Measurements from ENCODE around the gene ROBO1.
A peak's percentile ranks its signal among the peaks of the same experiment; 100 is the strongest.
"Not testable (repeated sequence)": the region's sequence is repeated elsewhere in the genome, so short reads cannot be mapped to it uniquely, and the experiment has no call there.

Gene ROBO1

DNA sequence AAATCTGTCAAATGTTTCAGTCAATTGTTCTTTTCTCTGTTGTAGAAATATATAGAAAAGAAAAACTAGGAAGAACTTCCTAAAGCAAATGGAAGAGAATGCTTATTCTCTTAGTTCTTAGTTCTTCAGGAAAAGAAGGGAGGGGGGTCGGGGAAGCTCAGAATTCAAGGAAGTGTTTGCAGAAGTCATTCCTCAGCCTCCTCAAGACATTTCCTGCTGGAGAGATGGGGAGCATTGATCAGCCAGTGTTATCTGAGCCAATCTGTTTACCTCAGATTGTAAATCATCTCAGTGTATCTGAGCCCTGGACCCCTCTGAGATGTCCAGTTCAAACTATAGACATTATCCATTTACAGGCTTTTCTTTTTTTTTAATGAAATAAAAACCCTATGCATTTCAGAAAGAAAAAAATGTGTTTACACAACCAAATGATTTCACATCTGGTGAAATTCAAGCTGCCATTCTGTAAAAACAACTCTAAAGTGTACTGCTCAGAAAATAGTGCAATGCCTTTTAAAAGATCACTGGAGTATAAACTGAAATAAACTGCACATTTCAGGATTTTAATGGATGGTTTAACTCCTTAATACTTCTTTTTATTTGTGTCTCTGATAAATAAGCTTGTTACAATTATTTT lies 460.7 kb downstream of the ROBO1 start:
- DNase-seq (ENCODE audit: low spot score) = no peak

DNA sequence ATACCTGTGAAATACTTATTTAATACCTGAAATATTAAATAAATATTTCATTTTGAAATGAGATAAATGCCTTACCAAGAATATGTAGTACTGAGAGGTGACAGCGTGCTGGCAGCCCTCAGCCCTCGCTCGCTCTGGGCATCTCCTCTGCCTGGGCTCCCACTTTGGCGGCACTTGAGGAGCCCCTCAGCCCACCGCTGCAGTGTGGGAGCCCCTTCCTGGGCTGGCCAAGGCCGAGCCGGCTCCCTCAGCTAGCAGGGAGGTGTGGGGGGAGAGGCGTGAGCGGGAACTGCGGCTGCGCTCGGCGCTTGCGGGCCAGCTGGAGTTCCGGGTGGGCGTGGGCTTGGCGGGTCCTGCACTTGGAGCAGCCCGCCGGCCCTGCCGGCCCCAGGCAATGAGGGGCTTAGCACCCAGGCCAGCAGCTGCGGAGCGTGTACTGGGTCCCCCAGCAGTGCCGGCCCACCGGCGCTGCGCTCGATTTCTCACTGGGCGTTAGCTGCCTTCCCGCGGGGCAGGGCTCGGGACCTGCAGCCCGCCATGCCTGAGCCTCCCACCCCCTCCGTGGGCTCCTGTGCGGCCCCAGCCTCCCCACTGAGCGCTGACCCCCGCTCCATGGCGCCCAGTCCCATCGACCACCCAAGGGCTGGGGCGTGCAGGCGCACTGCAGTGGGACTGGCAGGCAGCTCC lies 467.7 kb downstream of the ROBO1 start:
- DNase-seq (ENCODE audit: low spot score) = not testable (repeated sequence)

DNA sequence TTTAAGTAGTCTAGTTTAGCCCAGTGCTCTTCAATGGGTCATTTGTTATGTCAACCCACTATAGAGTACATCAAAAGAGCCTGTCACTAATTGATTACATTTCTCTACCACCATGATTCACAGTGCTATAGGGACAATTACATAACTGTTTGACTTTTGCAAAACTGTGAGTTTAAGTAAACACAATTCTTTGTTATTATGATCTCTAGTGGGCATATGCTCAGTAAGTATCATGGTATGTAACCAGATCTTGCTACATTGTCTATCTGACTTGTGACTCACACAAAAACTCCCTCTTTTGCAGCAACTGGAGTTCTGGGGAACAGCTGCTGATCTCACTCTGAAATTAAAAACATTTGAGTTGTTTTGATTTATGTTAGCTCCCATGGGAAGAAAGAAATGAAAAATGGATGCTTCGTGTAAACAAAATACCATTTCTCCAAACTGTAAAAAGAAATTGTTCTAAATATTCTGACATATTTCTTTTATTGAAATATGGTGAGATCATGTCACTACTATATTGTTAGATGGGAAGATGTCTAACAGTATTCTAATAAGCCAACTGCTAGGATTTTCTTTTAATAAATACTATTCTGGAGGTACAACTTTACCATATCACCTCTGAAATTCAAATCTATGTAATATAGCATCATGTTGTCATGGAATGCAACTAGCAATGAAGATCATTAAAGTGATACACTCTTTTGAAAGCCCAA lies 470.4 kb downstream of the ROBO1 start:
- no peak for DNase-seq (ENCODE audit: low spot score)

DNA sequence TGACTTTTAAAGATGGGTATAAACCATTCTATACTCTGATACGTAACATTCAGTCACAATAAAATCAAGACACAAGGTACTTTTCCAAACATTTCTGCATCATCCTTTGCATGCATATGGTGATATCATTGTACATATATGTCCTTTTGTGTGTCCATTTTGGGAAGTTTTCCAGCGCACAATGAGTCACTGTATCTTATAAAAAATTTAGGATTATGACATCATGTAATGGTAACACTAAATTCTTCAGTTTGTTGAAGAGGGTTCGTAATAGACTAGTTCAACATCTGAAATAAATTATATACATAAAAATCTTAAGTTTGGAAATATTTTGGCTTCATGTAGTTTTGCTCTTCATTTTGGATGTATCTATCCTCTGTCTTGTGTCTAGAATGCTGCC lies 480.9 kb downstream of the ROBO1 start:
- no peak for DNase-seq (ENCODE audit: low spot score)

DNA sequence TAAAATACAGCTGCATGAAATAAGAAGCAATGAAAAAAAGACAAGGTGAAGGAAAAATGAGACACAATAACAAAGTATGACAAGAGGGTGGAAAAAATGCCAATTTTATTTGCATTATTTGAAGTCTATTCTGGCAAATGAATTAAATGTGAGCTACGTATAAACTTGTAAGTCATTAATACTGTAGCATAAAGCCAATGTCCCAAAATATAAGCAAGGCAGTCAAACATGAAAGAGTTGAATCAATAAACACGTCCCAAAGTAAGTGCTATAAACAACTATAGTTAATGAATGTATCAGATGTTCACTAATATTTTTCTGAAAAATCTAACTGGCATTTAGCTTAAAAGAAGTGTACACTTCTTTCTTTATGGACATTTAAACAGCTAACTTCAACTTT lies 481.9 kb downstream of the ROBO1 start:
- no peak for DNase-seq (ENCODE audit: low spot score)

DNA sequence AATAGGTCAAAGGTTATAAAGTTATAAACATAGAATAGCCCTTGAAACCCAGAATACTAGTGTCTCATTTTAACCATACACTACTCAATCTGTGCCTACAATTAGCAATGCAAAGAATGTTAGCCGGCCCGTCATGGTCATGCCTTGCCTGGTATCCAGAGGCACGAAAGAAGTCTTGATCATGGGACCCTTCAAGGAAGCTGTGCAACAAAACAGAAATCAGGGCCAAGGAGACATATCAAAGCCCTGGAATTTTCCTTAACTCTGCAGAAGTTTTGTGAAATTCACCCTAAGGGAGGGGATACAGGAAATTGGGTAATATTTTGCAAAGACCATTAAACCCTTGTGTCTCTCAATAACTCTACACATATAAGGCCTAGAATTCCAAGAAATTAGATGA lies 482.4 kb downstream of the ROBO1 start:
- DNase-seq (ENCODE audit: low spot score) = peak; percentile 55

DNA sequence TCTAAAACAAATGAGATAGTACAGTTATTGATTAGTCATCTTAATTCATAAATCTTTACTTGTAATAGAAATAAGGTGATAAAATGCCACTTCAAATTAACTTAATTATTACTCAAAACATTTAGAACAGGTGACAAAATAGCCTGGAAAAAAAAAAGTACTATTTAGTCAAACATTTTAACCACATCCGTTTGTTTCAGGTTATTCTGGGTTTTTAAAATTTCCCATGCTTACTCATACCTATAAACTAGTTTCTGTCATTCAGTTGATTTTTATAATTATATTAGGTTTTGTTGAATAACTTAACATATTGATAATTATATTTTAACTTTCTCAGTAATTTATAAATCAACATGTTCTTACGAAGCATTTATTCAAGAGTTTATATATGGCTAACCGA lies 483.0 kb downstream of the ROBO1 start:
- DNase-seq (ENCODE audit: low spot score) = no peak

DNA sequence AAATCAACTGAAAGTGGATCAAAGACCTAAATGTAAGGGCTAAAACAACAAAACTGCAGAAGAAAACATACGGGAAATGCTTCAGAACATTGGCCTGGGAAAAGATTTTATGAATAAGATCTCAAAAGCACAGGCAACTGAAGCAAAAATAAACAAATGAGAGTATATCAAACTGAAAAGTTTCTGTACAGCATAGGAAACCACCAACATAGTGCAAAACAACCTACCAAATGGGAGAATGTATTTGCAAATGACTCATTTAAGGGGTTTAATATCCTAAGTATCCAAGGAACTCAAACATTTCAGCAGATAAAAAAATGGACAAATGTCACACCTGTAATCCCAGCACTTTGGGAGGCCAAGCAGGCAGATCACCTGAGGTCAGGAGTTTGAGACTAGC lies 489.1 kb downstream of the ROBO1 start:
- no peak for DNase-seq (ENCODE audit: low spot score)

DNA sequence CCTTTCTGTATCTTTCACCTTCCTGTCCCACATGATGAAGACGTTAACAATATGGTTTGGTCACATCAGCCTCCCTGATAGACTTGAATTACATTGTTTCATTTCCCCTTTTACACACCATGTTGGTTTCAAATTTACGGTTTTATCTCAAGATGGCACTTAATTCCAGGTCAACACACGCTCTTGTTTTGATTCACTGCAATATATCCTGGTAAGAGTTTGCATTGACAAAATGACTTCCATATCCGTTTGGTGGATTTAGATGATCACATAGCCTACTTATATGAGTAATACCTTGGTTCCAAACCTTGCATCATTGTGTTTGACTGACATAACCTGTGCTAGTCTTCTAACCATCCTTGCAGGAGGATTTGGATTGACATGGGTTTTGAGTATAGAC lies 499.4 kb downstream of the ROBO1 start:
- DNase-seq (ENCODE audit: low spot score) = no peak

DNA sequence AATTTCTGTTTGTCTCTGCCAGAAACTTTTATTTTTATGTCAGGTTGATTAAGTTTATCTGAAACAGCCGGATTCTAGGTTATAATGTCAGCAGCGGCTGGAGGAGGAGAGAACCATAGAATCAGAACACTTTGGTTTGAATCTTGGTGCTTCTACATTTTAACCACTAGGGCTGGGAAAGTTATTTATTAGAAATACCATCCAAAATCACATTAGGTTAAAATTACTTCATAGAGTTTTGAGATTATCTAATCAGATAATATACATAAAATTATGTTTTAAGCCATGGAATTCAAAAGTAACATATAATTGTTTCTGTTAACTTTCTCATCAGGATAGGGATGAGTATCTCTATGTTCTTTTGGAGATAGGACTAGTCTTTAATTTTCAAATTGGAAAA lies 502.9 kb downstream of the ROBO1 start:
- no peak for DNase-seq (ENCODE audit: low spot score)

DNA sequence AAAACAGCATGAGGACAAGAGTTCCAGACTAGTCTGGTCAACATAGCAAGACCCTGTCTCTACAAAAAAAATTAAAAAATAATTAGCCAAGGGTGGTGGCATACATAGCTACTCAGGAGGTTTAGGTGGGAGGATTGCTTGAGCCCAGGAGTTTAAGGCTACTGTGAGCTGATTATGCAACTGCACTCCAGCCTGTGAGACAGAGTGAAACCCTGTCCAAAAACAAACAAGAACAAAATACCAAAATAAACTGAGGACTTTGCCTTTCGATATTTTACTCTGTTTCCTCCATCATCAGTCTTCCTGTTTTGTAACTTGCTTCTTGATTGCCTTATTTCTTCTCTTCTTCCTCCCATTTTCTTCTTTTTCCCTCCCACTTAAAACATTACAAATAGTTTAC lies 504.4 kb downstream of the ROBO1 start:
- DNase-seq (ENCODE audit: low spot score) = no peak

DNA sequence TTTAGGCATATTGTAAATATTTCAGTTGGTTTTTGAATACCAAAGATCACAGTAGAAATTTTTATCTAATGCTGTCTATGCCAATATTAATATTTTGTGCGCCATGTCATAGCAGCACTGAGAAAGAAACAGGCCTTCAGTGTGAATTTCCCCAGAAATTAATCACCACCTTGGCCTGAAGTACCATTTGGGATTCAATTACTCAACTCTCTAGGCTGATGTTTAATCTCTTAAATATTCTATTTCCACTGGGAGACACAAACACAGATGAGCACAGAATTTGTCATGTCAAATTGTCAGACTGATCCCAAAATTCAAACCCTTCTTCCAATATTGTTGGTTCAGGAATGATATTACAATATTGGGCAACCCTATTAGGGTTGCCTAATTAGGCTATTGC lies 509.3 kb downstream of the ROBO1 start:
- no peak for DNase-seq (ENCODE audit: low spot score)

DNA sequence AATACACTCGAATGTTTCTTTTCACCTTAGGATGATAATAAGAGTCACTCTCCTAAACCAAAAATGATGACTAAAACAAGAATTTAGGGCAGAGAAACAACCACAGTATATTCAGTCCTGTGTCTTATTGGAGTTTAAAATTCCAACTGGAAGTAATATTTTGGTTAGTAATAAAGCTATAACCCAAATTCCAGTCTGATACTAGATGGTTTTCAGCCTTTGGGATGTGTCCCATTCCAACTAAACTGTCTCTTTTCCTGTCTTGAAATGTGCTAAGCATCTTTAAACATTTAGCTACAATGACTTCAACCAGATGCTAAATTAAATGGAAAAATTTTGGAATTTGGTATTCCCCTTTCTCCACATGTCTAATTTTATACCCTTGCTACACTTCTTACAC lies 510.0 kb downstream of the ROBO1 start:
- DNase-seq (ENCODE audit: low spot score) = no peak

DNA sequence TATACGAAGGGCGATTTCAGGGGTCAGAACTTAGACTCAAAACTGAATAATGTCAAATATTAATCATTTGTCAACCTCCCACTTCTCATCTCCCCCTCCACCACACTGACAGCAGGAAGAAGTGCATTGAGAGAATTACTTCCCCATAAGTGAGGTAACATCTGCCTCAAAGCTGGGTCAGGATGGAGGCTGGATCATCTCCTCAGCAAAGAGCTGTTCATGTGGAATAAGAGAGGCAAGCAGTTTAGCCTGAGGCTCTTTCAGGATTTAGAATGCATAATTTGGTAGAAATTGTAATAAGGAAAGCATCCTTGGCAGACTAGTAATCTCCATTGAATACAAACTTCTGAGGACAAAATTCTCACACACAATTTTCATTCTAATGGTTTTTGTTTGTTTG lies 512.1 kb downstream of the ROBO1 start:
- DNase-seq (ENCODE audit: low spot score) = no peak

DNA sequence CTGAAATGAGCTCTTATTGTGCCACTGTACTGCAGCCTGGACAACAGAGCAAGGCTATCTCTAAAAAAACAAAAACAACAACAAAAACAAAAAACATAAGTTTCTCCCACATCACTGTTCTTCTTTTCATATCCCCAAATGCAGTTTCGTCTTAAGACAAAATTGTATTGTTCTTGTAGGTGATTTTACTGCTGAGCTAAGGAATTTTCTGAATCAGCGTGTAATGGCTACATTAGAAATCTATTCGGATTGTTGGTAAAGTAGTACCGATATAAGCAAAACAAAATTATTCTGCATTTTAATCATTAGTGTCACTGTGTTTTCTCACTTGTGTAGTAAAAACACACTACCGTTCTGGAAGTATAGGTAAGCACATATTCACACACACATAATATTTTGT lies 512.5 kb downstream of the ROBO1 start:
- DNase-seq (ENCODE audit: low spot score) = no peak

DNA sequence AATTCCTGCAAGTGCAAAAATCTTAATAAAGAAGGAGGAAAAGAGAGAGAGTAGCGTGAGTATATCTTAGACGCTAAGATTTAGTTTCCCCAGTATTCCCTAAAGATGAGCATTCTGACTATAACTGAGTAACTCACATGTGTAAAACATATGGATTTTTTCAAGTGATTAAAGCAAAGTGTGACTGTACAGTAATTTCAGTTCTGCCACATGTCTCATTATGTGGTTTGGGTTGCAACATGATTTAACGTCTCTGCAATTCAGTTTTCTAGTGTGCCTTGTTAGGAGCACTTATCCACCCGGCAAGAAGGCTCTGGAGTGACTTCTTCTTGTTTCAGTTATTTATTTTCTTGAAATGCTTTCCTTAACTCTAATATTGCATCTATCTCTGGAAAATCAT lies 514.1 kb downstream of the ROBO1 start:
- DNase-seq (ENCODE audit: low spot score) = no peak

DNA sequence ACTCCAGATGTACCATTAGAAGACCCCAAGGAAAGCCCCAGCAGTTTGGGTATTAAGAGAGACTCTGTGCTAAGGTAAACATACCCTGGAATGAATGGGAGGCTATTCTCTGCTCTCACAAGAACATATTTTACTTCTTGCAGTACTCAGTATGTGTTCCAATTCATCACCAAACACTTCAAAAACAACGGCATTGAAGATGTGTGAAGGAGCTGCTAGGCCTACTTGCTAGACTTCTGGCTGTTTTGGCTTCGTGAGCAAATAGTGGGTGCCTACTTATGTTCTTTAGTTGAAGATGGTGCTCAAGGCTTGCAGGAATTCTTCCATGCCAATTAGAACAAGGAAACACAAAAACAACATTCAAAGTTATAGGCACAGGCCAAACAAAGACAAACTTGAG lies 514.5 kb downstream of the ROBO1 start:
- no peak for DNase-seq (ENCODE audit: low spot score)

DNA sequence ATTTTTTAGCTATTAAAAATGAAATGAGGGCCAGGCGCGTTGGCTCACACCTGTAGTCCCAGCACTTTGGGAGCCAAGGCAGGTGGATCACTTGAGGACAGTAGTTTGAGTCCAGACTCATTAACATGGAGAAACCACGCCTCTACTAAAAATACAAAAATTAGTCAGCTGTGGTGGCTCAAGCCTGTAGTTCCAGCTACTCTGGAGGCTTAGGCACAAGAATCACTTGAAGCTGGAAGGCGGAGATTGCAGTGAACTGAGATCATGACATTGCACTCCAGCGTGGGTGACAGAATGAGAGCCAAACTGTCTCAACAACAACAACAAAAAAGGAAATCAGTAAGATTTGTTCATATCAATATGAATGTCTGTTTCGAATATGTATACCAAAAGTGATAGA lies 517.1 kb downstream of the ROBO1 start:
- no peak for DNase-seq (ENCODE audit: low spot score)

DNA sequence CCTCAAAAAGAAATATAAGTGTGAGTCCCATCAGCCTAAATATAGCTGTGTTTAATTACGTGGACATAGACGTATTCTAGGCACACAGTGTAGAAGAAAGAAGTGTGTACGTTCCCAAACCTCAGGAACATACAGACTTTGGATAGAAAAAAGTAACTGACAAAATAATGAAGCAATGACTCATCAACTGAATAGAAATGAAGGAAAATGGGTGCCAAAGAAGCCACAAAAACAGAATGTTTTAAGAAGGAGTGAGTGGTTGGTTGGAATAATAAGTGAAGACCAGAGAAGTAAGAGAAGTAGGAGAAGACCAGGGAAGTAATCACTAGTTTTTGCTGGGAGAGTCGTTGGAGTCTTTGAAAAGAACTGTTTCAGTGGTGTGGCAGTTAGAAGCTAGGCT lies 518.1 kb downstream of the ROBO1 start:
- no peak for DNase-seq (ENCODE audit: low spot score)

DNA sequence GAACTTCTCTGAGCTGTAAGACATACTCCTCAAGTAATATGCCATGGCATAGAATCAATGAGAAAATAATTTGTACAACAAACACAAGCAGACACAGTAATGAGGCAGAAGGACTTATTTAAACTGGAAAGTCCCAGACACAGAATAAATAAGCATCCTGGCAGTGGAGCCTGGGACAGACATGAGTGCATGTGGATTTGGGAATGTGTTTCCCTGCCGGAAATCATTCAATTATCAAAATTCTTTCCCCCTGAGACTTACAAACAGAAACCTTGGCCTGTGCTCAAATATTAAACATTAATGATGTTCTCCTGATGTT lies 520.1 kb downstream of the ROBO1 start:
- DNase-seq (ENCODE audit: low spot score) = no peak

DNA sequence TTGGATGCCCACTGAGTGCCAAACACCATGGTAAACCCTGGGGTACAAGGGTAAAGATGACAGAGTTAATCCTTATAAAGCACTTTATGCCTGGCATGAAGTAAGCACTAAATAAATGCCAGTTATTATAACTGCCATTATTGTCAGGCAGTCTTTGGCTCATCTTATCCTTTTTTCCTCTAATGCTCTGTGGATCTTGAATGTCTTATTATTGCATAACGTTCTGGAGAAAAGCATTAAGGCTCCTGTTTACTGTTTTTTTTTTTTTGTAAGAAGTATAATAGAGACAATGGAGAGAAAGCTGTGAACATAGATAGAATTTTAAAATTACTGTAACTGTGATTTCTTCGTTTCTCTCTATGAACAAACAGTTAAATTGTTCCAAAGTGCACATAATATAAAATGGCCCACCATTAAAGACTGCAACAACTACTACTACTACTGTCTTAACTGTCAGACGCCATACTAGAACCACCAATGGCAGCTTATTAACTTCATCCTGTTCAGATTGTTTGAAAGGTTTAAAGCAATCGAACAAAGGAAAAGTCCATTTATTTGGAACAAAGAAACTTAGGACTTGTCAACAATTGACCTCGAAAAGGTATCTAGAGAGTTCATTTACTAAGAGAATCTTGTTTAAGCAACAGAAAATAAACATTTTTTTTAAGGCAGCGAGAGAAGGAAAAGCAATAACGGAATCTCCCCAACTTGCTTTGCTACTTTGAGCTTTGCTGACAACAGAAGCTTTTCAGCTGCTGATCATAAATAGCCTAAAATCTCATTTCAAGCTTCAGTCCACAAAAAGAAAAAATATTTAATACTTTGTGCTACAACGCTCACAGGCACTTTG lies 520.7 kb downstream of the ROBO1 start:
- no peak for DNase-seq (ENCODE audit: low spot score)

DNA sequence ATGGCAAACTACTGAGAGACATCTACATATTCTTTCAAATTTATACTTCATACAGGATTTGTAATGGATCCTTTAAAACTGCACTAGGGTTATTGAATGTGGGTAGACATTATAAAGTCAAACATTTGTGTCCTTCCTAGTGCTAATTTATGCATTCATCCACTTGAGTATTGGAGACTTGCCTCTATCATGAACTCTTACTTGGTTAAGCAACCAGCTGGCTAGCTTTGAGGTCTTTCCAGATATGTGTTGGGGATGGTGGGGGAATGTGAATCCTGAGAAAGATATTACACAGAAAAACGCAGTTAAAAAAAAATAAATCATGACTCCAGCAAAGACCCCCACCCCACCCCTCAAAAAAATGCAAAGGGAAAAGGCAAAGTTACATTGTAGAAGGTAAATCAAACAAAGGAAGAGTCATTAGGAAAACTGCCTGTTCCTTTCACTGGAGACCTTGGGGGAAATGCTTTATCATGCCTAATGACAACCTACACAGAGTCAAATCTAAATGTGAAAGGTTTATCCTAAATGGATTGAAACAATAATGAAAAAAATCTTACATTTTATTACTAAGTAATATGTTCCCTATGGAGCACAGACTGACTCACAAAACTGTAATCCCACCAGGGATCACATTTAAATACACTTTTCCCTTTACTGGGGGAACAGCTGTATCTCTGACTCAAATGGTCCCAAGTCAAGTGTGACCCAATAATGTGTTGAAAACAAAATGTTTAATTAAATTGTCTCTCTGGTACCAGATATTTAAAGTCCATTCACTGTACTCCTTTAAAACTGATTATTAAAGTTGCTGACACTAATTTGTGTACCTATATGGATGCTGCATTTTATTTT lies 522.3 kb downstream of the ROBO1 start:
- no peak for DNase-seq (ENCODE audit: low spot score)
